ENCODE measurements around the gene SPEM1. TPM values are rescaled to one million over a fixed set of nuclear protein-coding genes. Genes with fewer than 3 reads are reported as not detected.

Gene SPEM1
- total RNA-seq, 1 experiment from 2014 or later, result 0.33 TPM

- no CpG with 5 or more reads among the region's 38 CpGs for WGBS (ENCODE audit: extremely low coverage, insufficient read length, low lambda C conversion rate)
- no peaks in the 10 kb centered on the region for H3K79me1 ChIP-seq (ENCODE audit: insufficient read depth, low read depth, low read length, poor library complexity, severe bottlenecking)
- no peak overlapping the region for H2BK120ac ChIP-seq (ENCODE audit: low read depth, low read length, poor library complexity, severe bottlenecking)
- H4K5ac ChIP-seq (ENCODE audit: insufficient read length, low read depth, low read length), result no peak overlapping the region
- Mint-ChIP-seq H3K9me3 (peaks cover 0 to 2% of the 10 kb centered on the region in 2 experiments; a peak in 1 of 5 replicates), H3K36me3 (ENCODE audit: insufficient read depth in 1 of 3, low read depth in 3 of 3) (peaks cover 19 to 30% (median 22%) of the 10 kb centered on the region in 3 experiments), H3K4me3 (peak overlapping the region; percentile 84 to 96), H3K4me1 (peaks cover 26 to 34% of the 10 kb centered on the region in 2 experiments), H3K27me3 (ENCODE audit: low read depth) (no peaks in the 10 kb centered on the region), H3K27ac (peak overlapping the region in 2 of 3 experiments; percentile 73 to 95; a peak in 4 of 7 replicates)
- H3K14ac ChIP-seq (ENCODE audit: insufficient read depth, low read length), result peak overlapping the region; percentile 71; the same call in 1 of the 2 replicates
- peaks cover 5% of the 10 kb centered on the region for H3K23me2 ChIP-seq (ENCODE audit: insufficient read length, low read depth, low read length, poor library complexity, severe bottlenecking)
- H3K56ac ChIP-seq (ENCODE audit: insufficient read length, low read depth, low read length), result no peak overlapping the region
- no peak overlapping the region for H3K18ac ChIP-seq (ENCODE audit: insufficient read length, low read depth, low read length)
- H3K23ac ChIP-seq (ENCODE audit: insufficient read length, low read depth, low read length), result no peak overlapping the region
- TF ChIP-seq, protein P1, sequence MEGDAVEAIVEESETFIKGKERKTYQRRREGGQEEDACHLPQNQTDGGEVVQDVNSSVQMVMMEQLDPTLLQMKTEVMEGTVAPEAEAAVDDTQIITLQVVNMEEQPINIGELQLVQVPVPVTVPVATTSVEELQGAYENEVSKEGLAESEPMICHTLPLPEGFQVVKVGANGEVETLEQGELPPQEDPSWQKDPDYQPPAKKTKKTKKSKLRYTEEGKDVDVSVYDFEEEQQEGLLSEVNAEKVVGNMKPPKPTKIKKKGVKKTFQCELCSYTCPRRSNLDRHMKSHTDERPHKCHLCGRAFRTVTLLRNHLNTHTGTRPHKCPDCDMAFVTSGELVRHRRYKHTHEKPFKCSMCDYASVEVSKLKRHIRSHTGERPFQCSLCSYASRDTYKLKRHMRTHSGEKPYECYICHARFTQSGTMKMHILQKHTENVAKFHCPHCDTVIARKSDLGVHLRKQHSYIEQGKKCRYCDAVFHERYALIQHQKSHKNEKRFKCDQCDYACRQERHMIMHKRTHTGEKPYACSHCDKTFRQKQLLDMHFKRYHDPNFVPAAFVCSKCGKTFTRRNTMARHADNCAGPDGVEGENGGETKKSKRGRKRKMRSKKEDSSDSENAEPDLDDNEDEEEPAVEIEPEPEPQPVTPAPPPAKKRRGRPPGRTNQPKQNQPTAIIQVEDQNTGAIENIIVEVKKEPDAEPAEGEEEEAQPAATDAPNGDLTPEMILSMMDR (conservative IDR thresholded peaks at IDR 0.05), result no peak
- no peak overlapping the region for H3K4ac ChIP-seq (ENCODE audit: low read depth, low read length)
- H4K8ac ChIP-seq (replicated peaks; ENCODE audit: insufficient read length, low read depth, low read length), result no peak overlapping the region
- H2AFZ ChIP-seq (ENCODE audit: low read length), result no peak overlapping the region
- no peak overlapping the region for H2AK5ac ChIP-seq (ENCODE audit: insufficient read length, low read length)
- no peaks in the 10 kb centered on the region for H3K9me3 ChIP-seq (ENCODE audit: control insufficient read depth, low read depth, low read length)
- H3T11ph ChIP-seq (ENCODE audit: low read length), result no peak overlapping the region
- peak overlapping the region; percentile 78 for H3K4me2 ChIP-seq (ENCODE audit: insufficient read depth, insufficient read length, low read length)
- DNase-seq, result no peak
- H2BK12ac ChIP-seq (ENCODE audit: insufficient read length, low read depth, low read length), result no peak overlapping the region
- no peak overlapping the region for H3K27ac ChIP-seq (ENCODE audit: insufficient read length, low read depth, low read length)
- H3K9ac ChIP-seq (ENCODE audit: extremely low read depth, insufficient read length, low read length), result peak overlapping the region; percentile 40
- H2BK20ac ChIP-seq (ENCODE audit: low read depth, low read length, poor library complexity, severe bottlenecking), result no peak overlapping the region
- no peaks in the 10 kb centered on the region; the same call in 1 of the 2 replicates for H3K4me1 ChIP-seq (ENCODE audit: insufficient read depth, low read length)
- no peaks in the 10 kb centered on the region for H4K20me1 ChIP-seq (ENCODE audit: control insufficient read depth, insufficient read depth, insufficient read length)
- no peaks in the 10 kb centered on the region for H3K27me3 ChIP-seq (ENCODE audit: insufficient read depth, low read length)
- H2BK5ac ChIP-seq (ENCODE audit: insufficient read length, low read length), result no peak overlapping the region
- H4K91ac ChIP-seq (ENCODE audit: insufficient read length, low read depth, low read length), result no peak overlapping the region
- H3K79me2 ChIP-seq (ENCODE audit: insufficient read depth, low read length), result no peaks in the 10 kb centered on the region
- no peak overlapping the region for H2BK15ac ChIP-seq (ENCODE audit: low read depth, low read length)
Observed at GRCh38 chr17:7405350-7406234, 14.5 kb upstream of the SPEM1 start.
